ENCODE measurements around the gene UPF3B. TPM values are rescaled to one million over a fixed set of nuclear protein-coding genes. Genes with fewer than 3 reads are reported as not detected.
"Not testable (repeated sequence)": the region's sequence is repeated elsewhere in the genome, so short reads cannot be mapped to it uniquely, and the experiment has no call there.

Gene UPF3B
- 4.8 and 5.1 TPM in 2 replicates for total RNA-seq (2014; rRNA removed; shearing (Covaris generic))

- peak; percentile 98 for DNase-seq (ENCODE audit: low spot score)
These were observed at the start of gene UPF3B for GRCh38 chrX:119852382-119853353. UPF3B (minus strand) TSS chrX:119852963; CDS start chrX:119852928, 35 bp downstream.

- no peak for DNase-seq (ENCODE audit: low spot score)
These were observed 48.2 kb upstream of the UPF3B start for GRCh38 chrX:119900976-119901375.

- no peak for DNase-seq (ENCODE audit: low spot score)
These were observed 46.4 kb upstream of the UPF3B start for GRCh38 chrX:119899125-119899524.

- no peak for DNase-seq (ENCODE audit: low spot score)
These were observed 43.1 kb upstream of the UPF3B start, which contains the start of gene AKAP14 for GRCh38 chrX:119895843-119896326. AKAP14 (plus strand) TSS chrX:119895893; CDS start chrX:119903224, 7,331 bp downstream.

- not testable (repeated sequence) for DNase-seq (ENCODE audit: low spot score)
These were observed 39.4 kb upstream of the UPF3B start for GRCh38 chrX:119891961-119892692.

- DNase-seq (ENCODE audit: low spot score) = not testable (repeated sequence)
These were observed 37.9 kb upstream of the UPF3B start for GRCh38 chrX:119890626-119891025.

GRCh38 chrX:119887721-119888425, 35.1 kb upstream of the UPF3B start:
- DNase-seq (ENCODE audit: low spot score) = peak; percentile 69

GRCh38 chrX:119885554-119886428, 33.0 kb upstream of the UPF3B start:
- peak; percentile 23 for DNase-seq (ENCODE audit: low spot score)

GRCh38 chrX:119880552-119881437, 28.0 kb upstream of the UPF3B start:
- DNase-seq (ENCODE audit: low spot score) = peak; percentile 72

GRCh38 chrX:119880076-119880475, 27.3 kb upstream of the UPF3B start:
- DNase-seq (ENCODE audit: low spot score) = no peak

GRCh38 chrX:119878740-119879139, 26.0 kb upstream of the UPF3B start:
- no peak for DNase-seq (ENCODE audit: low spot score)

GRCh38 chrX:119871599-119872395, 19.0 kb upstream of the UPF3B start, which contains the start of the genes NDUFA1 and RNF113A:
NDUFA1 (plus strand) TSS chrX:119871832; CDS start chrX:119871912, 80 bp downstream.
RNF113A (minus strand) TSS chrX:119871733; CDS start chrX:119871613, 120 bp downstream.
- peak; percentile 90 for DNase-seq (ENCODE audit: low spot score)

- peak; percentile 31 for DNase-seq (ENCODE audit: low spot score)
These were observed 18.5 kb upstream of the UPF3B start for GRCh38 chrX:119871245-119871598.

GRCh38 chrX:119870626-119871131, 17.9 kb upstream of the UPF3B start:
- DNase-seq (ENCODE audit: low spot score) = peak; percentile 54

GRCh38 chrX:119853444-119853843, 681 bp upstream of the UPF3B start:
- DNase-seq (ENCODE audit: low spot score) = no peak

- DNase-seq (ENCODE audit: low spot score) = no peak
These were observed 18.9 kb downstream of the UPF3B start for GRCh38 chrX:119833905-119834304.

GRCh38 chrX:119828446-119828845, 24.3 kb downstream of the UPF3B start:
- DNase-seq (ENCODE audit: low spot score) = no peak

- DNase-seq (ENCODE audit: low spot score) = peak; percentile 21
These were observed 26.3 kb downstream of the UPF3B start for GRCh38 chrX:119826399-119826959.
